Measurements from ENCODE around the gene PPP2R1A.

The PPP2R1A gene

GRCh38 chr19:52221031-52221430, 31.2 kb downstream of the PPP2R1A start:
- H3K4me1 ChIP-seq (ENCODE audit: low read length) = peaks cover 3% of the 10 kb centered on the region; the same call in 1 of the 2 replicates
- no peaks in the 10 kb centered on the region for H4K20me1 ChIP-seq (ENCODE audit: insufficient read depth, low read length)
- TF ChIP-seq CTCF (IDR thresholded peaks at IDR 0.05; ENCODE audit: low read depth, low read length) (no peak), EZH2phosphoT487 (IDR thresholded peaks at IDR 0.05; ENCODE audit: low read depth) (no peak)
- no peak overlapping the region for H3K4me2 ChIP-seq (ENCODE audit: low read length)
- no peak overlapping the region for H3K27ac ChIP-seq (ENCODE audit: low read length)
- H3K27me3 ChIP-seq (ENCODE audit: low read depth, low read length) = no peaks in the 10 kb centered on the region
- no peaks in the 10 kb centered on the region for H3K9me3 ChIP-seq (ENCODE audit: insufficient read depth, low read length)
- no peak overlapping the region for H3K9ac ChIP-seq (ENCODE audit: low read length)
- H2AFZ ChIP-seq (ENCODE audit: low read depth, low read length) = no peak overlapping the region
- no peak overlapping the region for H3K4me3 ChIP-seq (ENCODE audit: low read length)
- H3K79me2 ChIP-seq (ENCODE audit: low read length) = no peaks in the 10 kb centered on the region
- H3K36me3 ChIP-seq (replicated peaks; ENCODE audit: low read depth, low read length) = peaks cover 87% of the 10 kb centered on the region

DNA sequence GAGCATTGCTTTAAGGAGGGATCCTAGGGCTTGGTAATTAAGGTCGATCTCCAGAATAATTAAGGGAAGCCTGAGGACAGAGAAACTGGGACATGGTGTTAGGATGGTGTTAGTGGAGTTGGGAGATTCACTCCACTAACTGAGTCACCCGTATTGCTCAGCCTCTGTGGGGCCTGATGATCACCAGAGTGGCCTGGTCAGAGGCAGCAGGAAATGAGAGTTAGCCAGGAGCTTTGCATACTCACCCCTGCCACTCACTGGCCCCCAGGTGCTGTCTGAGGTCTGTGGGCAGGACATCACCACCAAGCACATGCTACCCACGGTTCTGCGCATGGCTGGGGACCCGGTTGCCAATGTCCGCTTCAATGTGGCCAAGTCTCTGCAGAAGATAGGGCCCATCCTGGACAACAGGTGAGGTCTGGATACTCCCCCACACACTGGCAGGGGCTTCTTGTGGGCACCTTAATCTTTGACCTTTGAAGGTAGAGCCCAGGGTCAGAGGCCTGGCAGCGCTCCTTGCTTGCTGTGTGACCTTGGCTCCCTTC, 32.1 kb downstream of the PPP2R1A start:
- no peak overlapping the region for H3K9ac ChIP-seq (ENCODE audit: low read length)
- peaks cover 3% of the 10 kb centered on the region; the same call in 1 of the 2 replicates for H3K4me1 ChIP-seq (ENCODE audit: low read length)
- H2AFZ ChIP-seq (ENCODE audit: low read depth, low read length) = no peak overlapping the region
- H4K20me1 ChIP-seq (ENCODE audit: insufficient read depth, low read length) = no peaks in the 10 kb centered on the region
- H3K79me2 ChIP-seq (ENCODE audit: low read length) = no peaks in the 10 kb centered on the region
- H3K27ac ChIP-seq (ENCODE audit: low read length) = no peak overlapping the region
- H3K4me3 ChIP-seq (ENCODE audit: low read length) = no peak overlapping the region
- H3K36me3 ChIP-seq (replicated peaks; ENCODE audit: low read depth, low read length) = peaks cover 89% of the 10 kb centered on the region
- H3K9me3 ChIP-seq (ENCODE audit: insufficient read depth, low read length) = no peaks in the 10 kb centered on the region
- H3K4me2 ChIP-seq (ENCODE audit: low read length) = no peak overlapping the region
- TF ChIP-seq CTCF (IDR thresholded peaks at IDR 0.05; ENCODE audit: low read depth, low read length) (no peak), EZH2phosphoT487 (IDR thresholded peaks at IDR 0.05; ENCODE audit: low read depth) (no peak)
- H3K27me3 ChIP-seq (ENCODE audit: low read depth, low read length) = no peaks in the 10 kb centered on the region

DNA sequence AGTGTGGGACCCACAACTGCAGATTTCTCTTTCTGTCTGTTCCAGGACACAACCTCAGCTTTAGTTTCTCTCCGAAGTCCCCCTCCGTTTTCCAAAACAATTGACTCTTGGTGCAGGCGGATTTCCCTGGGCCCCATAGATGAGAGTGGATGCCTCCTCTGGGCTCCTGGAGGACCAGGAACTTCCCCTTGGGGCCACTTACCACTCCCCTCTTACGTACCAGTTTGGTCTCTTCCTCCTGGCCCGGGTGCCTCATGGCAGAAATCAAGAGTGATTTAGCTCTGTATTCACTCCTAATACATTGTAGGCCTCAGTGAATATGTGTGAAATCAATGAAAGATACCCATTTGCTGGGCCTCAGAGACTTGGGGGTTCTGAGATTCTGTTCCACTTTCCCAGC, 34.4 kb downstream of the PPP2R1A start:
- H3K9ac ChIP-seq (ENCODE audit: low read length) = no peak overlapping the region
- no peak overlapping the region for H3K4me2 ChIP-seq (ENCODE audit: low read length)
- peaks cover 3% of the 10 kb centered on the region; the same call in 1 of the 2 replicates for H3K4me1 ChIP-seq (ENCODE audit: low read length)
- H3K79me2 ChIP-seq (ENCODE audit: low read length) = no peaks in the 10 kb centered on the region
- H3K27ac ChIP-seq (ENCODE audit: low read length) = no peak overlapping the region
- peaks cover 94% of the 10 kb centered on the region for H3K36me3 ChIP-seq (replicated peaks; ENCODE audit: low read depth, low read length)
- no peaks in the 10 kb centered on the region for H3K9me3 ChIP-seq (ENCODE audit: insufficient read depth, low read length)
- no peaks in the 10 kb centered on the region for H4K20me1 ChIP-seq (ENCODE audit: insufficient read depth, low read length)
- no peak overlapping the region for H2AFZ ChIP-seq (ENCODE audit: low read depth, low read length)
- no peak overlapping the region for H3K4me3 ChIP-seq (ENCODE audit: low read length)
- TF ChIP-seq CTCF (IDR thresholded peaks at IDR 0.05; ENCODE audit: low read depth, low read length) (no peak), EZH2phosphoT487 (IDR thresholded peaks at IDR 0.05; ENCODE audit: low read depth) (no peak)
- no peaks in the 10 kb centered on the region for H3K27me3 ChIP-seq (ENCODE audit: low read depth, low read length)

DNA sequence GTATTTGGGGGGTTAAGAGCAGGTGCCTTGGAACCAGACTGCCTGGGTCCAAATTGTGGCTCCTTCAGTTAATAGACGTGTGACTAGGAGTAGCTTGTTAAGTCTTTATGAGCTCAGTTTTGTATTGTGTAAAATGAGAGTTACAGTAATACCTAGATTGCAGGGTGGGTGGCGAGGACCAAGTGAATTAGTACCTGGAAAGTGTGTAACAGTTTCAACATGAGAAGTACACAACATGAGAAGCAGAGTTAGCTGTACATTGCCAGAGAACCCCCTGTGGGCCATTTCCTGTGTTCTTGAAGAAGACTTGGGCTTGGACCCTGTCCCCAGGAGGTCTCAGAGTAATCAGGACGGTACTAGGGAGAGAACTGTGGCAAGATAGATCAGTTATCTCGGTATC, 36.8 kb downstream of the PPP2R1A start:
- no peaks in the 10 kb centered on the region for H3K79me2 ChIP-seq (ENCODE audit: low read length)
- H3K36me3 ChIP-seq (replicated peaks; ENCODE audit: low read depth, low read length) = peaks cover 82% of the 10 kb centered on the region
- no peak overlapping the region for H3K4me2 ChIP-seq (ENCODE audit: low read length)
- no peak overlapping the region for H3K9ac ChIP-seq (ENCODE audit: low read length)
- no peaks in the 10 kb centered on the region for H3K27me3 ChIP-seq (ENCODE audit: low read depth, low read length)
- H3K9me3 ChIP-seq (ENCODE audit: insufficient read depth, low read length) = no peaks in the 10 kb centered on the region
- H3K4me1 ChIP-seq (ENCODE audit: low read length) = peaks cover 3% of the 10 kb centered on the region; the same call in 1 of the 2 replicates
- no peak overlapping the region for H3K27ac ChIP-seq (ENCODE audit: low read length)
- TF ChIP-seq CTCF (IDR thresholded peaks at IDR 0.05; ENCODE audit: low read depth, low read length) = no peak
- no peak for TF ChIP-seq EZH2phosphoT487 (IDR thresholded peaks at IDR 0.05; ENCODE audit: low read depth)
- no peaks in the 10 kb centered on the region for H4K20me1 ChIP-seq (ENCODE audit: insufficient read depth, low read length)
- H2AFZ ChIP-seq (ENCODE audit: low read depth, low read length) = no peak overlapping the region
- no peak overlapping the region for H3K4me3 ChIP-seq (ENCODE audit: low read length)

Measured in OCI-LY3 (cell line).